HepG2 (cell line): ENCODE measurements around the gene KRT33A. TPM values are rescaled to one million over a fixed set of nuclear protein-coding genes. Genes with fewer than 3 reads are reported as not detected.

Experiments used
- ATAC-seq: fragments of 200-7000 bp; cut with Tn5 transposase; 3 replicates; pipeline ENCODE4 v1.9.1; 2020; ENCODE audit warnings: mild to moderate bottlenecking, moderate library complexity
- BruUV-seq: library from RNA; stranded (reverse); fragments of 400-500 nt; replicated peaks from 2 replicates; lab custom pipeline; 2021; lab: Mats Ljungman, UMichigan
- CTCF ChIA-PET: fragments of 300-600 bp; formaldehyde crosslinking; extraction: SDS; loops from one replicate; lab custom pipeline; 2021; ENCODE audit warnings: low total read pairs, inconsistent platforms, low intra/inter-chr PET ratio; lab: Yijun Ruan, JAX
- POLR2A ChIA-PET: fragments of 350-600 bp; sonication (Branson Sonifier 250); formaldehyde crosslinking; loops from one replicate; lab custom pipeline; 2020; ENCODE audit warnings: antibody characterized with exemption, inconsistent platforms; lab: Yijun Ruan, JAX
- DNase-seq: peaks from one replicate; pipeline ENCODE4 v3.0.0-alpha.2; 2015; ENCODE audit warnings: low spot score
- FAIRE-seq: peaks from 3 replicates; lab custom pipeline; 2011; peaks lifted over from hg19 to GRCh38; lab: Jason Lieb, UNC
- H2AFZ ChIP-seq: one replicate; pipeline ENCODE4 v1.6.1; 2011; ENCODE audit warnings: low read length, inconsistent platforms
- H3K27ac ChIP-seq: fragments of 300-600 bp; 3 replicates; pipeline ENCODE4 v1.8.0; 2011; ENCODE audit warnings: mixed run types, mild to moderate bottlenecking, mixed read lengths, low read length, inconsistent platforms; ENCODE audit not compliant: insufficient read depth; ENCODE audit errors: extremely low read length
- H3K27me3 ChIP-seq, 2 experiments: fragments of 200-600 bp in 1 of 2; 2 replicates in 1 of 2; 3 replicates in 1 of 2; pipeline versions ENCODE4 v1.6.0 to v1.8.0; 2011; ENCODE audit warnings: low read length in 2 of 2, mild to moderate bottlenecking in 2 of 2, moderate library complexity in 2 of 2, inconsistent platforms in 1 of 2; ENCODE audit not compliant: insufficient read depth in 2 of 2, control insufficient read depth in 1 of 2
- H3K36me3 ChIP-seq, 2 experiments: fragments of 200-600 bp in 1 of 2; replicated peaks in 1 of 2; 2 replicates in 1 of 2; 3 replicates in 1 of 2; pipeline versions ENCODE4 v1.5.1 to v1.8.0; 2011; ENCODE audit warnings: low read length in 2 of 2, inconsistent platforms in 1 of 2; ENCODE audit not compliant: insufficient read depth in 2 of 2, control insufficient read depth in 1 of 2
- H3K4me1 ChIP-seq: 2 replicates; pipeline ENCODE4 v1.5.1; 2012; ENCODE audit warnings: low read length, inconsistent platforms; ENCODE audit not compliant: insufficient read depth
- H3K4me2 ChIP-seq: 2 replicates; pipeline ENCODE4 v1.6.0; 2011; ENCODE audit warnings: low read depth, low read length, inconsistent platforms
- H3K4me3 ChIP-seq, 3 experiments: fragments of 200-600 bp in 1 of 3; sonication (generic), shearing (Covaris generic) in 1 of 3; replicated peaks in 1 of 3; 2 replicates each; pipeline ENCODE4 v1.5.1; 2011 to 2016; ENCODE audit warnings: low read length in 3 of 3, inconsistent platforms in 2 of 3, low read depth in 2 of 3, mild to moderate bottlenecking in 2 of 3, control low read depth in 1 of 3, mixed read lengths in 1 of 3; ENCODE audit not compliant: insufficient read depth in 1 of 3
- H3K79me2 ChIP-seq: one replicate; pipeline ENCODE4 v1.6.1; 2011; ENCODE audit warnings: low read length, inconsistent platforms; ENCODE audit not compliant: insufficient read depth
- H3K9ac ChIP-seq: 2 replicates; pipeline ENCODE4 v1.6.0; 2011; ENCODE audit warnings: mild to moderate bottlenecking, low read depth, low read length, inconsistent platforms; ENCODE audit not compliant: insufficient read depth
- H3K9me3 ChIP-seq: 2 replicates; pipeline ENCODE4 v1.5.1; 2012; ENCODE audit warnings: mild to moderate bottlenecking, low read length
- H4K20me1 ChIP-seq: 2 replicates; pipeline ENCODE4 v1.6.0; 2011; ENCODE audit warnings: inconsistent platforms, mild to moderate bottlenecking, low read length, moderate library complexity; ENCODE audit not compliant: insufficient read depth
- CREB1 ChIP-seq, 2 experiments: fragments of 450-650 bp in 1 of 2; IDR thresholded peaks; 2 replicates each; pipeline ENCODE4 v1.6.1; 2016 to 2017; ENCODE audit warnings: control low read depth in 1 of 2, mild to moderate bottlenecking in 1 of 2, missing compliant biosample characterization in 1 of 2, missing genetic modification characterization in 1 of 2
- CSRNP2 ChIP-seq: sonication (generic); formaldehyde crosslinking; conservative IDR thresholded peaks from 2 replicates; pipeline ENCODE4 v1.8.0; 2022; ENCODE audit warnings: low read depth, missing genetic modification reagents
- HIVEP1 ChIP-seq: sonication (generic); formaldehyde crosslinking; IDR thresholded peaks from 2 replicates; pipeline ENCODE4 v1.4.0; 2020; ENCODE audit warnings: mild to moderate bottlenecking, missing genetic modification reagents
- SIX4 ChIP-seq: sonication (generic); formaldehyde crosslinking; IDR thresholded peaks from 2 replicates; pipeline ENCODE4 v1.4.0; 2020; ENCODE audit warnings: missing genetic modification reagents
- ZNF230 ChIP-seq: sonication (generic); formaldehyde crosslinking; IDR thresholded peaks from 2 replicates; pipeline ENCODE4 v1.4.0; 2020; ENCODE audit warnings: mild to moderate bottlenecking, missing genetic modification reagents
- ZNF326 ChIP-seq: sonication (generic); formaldehyde crosslinking; IDR thresholded peaks from 2 replicates; pipeline ENCODE4 v1.4.0; 2020; ENCODE audit warnings: missing genetic modification reagents, borderline replicate concordance
- ZNF337 ChIP-seq: sonication (generic); formaldehyde crosslinking; IDR thresholded peaks from 2 replicates; pipeline ENCODE4 v1.5.1; 2020; ENCODE audit warnings: missing genetic modification reagents, low read depth, mild to moderate bottlenecking, borderline replicate concordance
- ZNF556 ChIP-seq: sonication (generic); formaldehyde crosslinking; IDR thresholded peaks from 2 replicates; pipeline ENCODE4 v1.4.0; 2020; ENCODE audit warnings: mild to moderate bottlenecking, missing genetic modification reagents, borderline replicate concordance
- ZNF589 ChIP-seq: sonication (generic); formaldehyde crosslinking; conservative IDR thresholded peaks from 2 replicates; pipeline ENCODE4 v1.8.0; 2022; ENCODE audit warnings: mild to moderate bottlenecking, moderate library complexity, missing genetic modification reagents
- ZNF598 ChIP-seq: sonication (generic); formaldehyde crosslinking; IDR thresholded peaks from 2 replicates; pipeline ENCODE4 v1.5.1; 2020; ENCODE audit warnings: mild to moderate bottlenecking, missing genetic modification reagents, borderline replicate concordance
- ZNF607 ChIP-seq: sonication (generic); formaldehyde crosslinking; IDR thresholded peaks from 2 replicates; pipeline ENCODE4 v1.5.1; 2020; ENCODE audit warnings: missing genetic modification reagents, mild to moderate bottlenecking, borderline replicate concordance
- WGBS: methylation state at CpG from one replicate; pipeline ENCODE4 v1.1.6; 2017; ENCODE audit warnings: low lambda C conversion rate; 5-methylcytosine and 5-hydroxymethylcytosine counted together
- in situ Hi-C: cut with HindIII; loops from 2 replicates; pipeline ENCODE4 v1.10.0; 2017; ENCODE audit warnings: low pct_unique_long_range_greater_than_20kb; ENCODE audit not compliant: extremely low pct_ligation_motif_present
- intact Hi-C: fragments of 100-400 bp; cut with micrococcal nuclease; formaldehyde crosslinking; loops from one replicate; pipeline ENCODE4 v1.10.0; 2022; ENCODE audit not compliant: unreplicated experiment
- polyA plus RNA-seq, 8 experiments: library from polyadenylated mRNA; depleted of rRNA in 3 of 8; stranded (reverse) in 7 of 8; unstranded in 1 of 8; fragments of >200 nt; fragmentation: Illumina TruSeq in 4 of 8; extraction: Trizol in 4 of 8; gene quantifications; 2 replicates each; pipeline versions ENCODE4 v1.2.1 to v1.2.3, GENCODE V29; 2011 to 2016; ENCODE audit warnings: low read depth in 4 of 8, missing spikeins in 1 of 8, mixed read lengths in 1 of 8; ENCODE audit not compliant: insufficient read depth in 1 of 8
- total RNA-seq, 5 experiments: library from RNA; depleted of rRNA; stranded (reverse); fragments of >200 nt; fragmentation: Illumina TruSeq; extraction: Trizol; gene quantifications; 2 replicates each; pipeline ENCODE4 v1.2.3, GENCODE V29; 2016; ENCODE audit warnings: low read depth in 1 of 5
- TF ChIP-seq, protein P1 (sequence below): conservative IDR thresholded peaks from 2 replicates; pipeline ENCODE4 v1.6.1; 2018; ENCODE audit warnings: missing genetic modification reagents
- TF ChIP-seq, protein P2 (sequence below): sonication (generic); formaldehyde crosslinking; IDR thresholded peaks from 2 replicates; pipeline ENCODE4 v1.9.0; 2021; ENCODE audit warnings: missing genetic modification reagents, borderline replicate concordance
- TF ChIP-seq, protein P3 (sequence below): sonication (generic); formaldehyde crosslinking; IDR thresholded peaks from 2 replicates; pipeline ENCODE4 v1.4.0; 2020; ENCODE audit warnings: mild to moderate bottlenecking, missing genetic modification reagents
- TF ChIP-seq, protein P4 (sequence below): IDR thresholded peaks from 2 replicates; pipeline ENCODE4 v1.6.1; 2016
- TF ChIP-seq, protein P5 (sequence below): sonication (generic); formaldehyde crosslinking; conservative IDR thresholded peaks from 2 replicates; pipeline ENCODE4 v1.4.0; 2020; ENCODE audit warnings: missing genetic modification reagents

The KRT33A gene
- total and polyA plus RNA-seq, 2 of the 13 experiments (the other 11 are each of a cell fraction or from before 2014, with no cell fraction given), result not detected

DNA sequence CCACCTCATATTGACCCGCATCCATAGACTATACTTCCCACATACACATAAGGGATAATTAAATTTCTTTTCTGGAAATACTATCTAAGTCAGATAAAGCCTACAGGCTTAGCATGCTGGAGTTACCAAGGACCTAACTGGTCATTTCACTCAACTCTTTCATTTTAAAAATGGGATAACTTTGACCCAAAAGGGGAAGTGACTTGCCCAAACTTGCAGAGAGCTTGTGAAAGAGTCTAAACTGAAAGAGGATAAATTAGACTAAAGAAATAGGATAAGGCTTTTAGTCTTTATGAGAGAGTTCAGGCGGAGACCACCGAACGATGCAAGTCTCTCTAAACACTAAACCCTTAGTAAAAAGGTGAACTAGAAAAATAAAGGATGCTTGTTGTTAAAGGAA is 3.9 kb upstream of the KRT33A start:
- 27% methylated on average over 4 of the region's 4 CpGs for WGBS
- in situ Hi-C loops (no loop called here), intact Hi-C loops (no loop called here)
- FAIRE-seq (no peak), ATAC-seq (no peak), DNase-seq (no peak)
- no peaks in the 10 kb centered on the region for H3K36me3 ChIP-seq
- TF ChIP-seq SIX4 (CRISPR knock-in tag) (no peak), ZNF556 (no peak), CREB1 (IDR thresholded peaks at IDR 0.05) (no peak), CREB1 (CRISPR knock-in tag; IDR thresholded peaks at IDR 0.05) (no peak), ZNF337 (CRISPR knock-in tag) (no peak), ZNF326 (CRISPR knock-in tag) (no peak), HIVEP1 (CRISPR knock-in tag) (no peak), ZNF607 (CRISPR knock-in tag) (no peak), ZNF589 (CRISPR knock-in tag) (no peak), CSRNP2 (CRISPR knock-in tag) (no peak), ZNF598 (CRISPR knock-in tag) (no peak), ZNF230 (CRISPR knock-in tag) (no peak)
- TF ChIP-seq, protein P1, sequence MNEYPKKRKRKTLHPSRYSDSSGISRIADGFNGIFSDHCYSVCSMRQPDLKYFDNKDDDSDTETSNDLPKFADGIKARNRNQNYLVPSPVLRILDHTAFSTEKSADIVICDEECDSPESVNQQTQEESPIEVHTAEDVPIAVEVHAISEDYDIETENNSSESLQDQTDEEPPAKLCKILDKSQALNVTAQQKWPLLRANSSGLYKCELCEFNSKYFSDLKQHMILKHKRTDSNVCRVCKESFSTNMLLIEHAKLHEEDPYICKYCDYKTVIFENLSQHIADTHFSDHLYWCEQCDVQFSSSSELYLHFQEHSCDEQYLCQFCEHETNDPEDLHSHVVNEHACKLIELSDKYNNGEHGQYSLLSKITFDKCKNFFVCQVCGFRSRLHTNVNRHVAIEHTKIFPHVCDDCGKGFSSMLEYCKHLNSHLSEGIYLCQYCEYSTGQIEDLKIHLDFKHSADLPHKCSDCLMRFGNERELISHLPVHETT, result no peak
- TF ChIP-seq, protein P2, sequence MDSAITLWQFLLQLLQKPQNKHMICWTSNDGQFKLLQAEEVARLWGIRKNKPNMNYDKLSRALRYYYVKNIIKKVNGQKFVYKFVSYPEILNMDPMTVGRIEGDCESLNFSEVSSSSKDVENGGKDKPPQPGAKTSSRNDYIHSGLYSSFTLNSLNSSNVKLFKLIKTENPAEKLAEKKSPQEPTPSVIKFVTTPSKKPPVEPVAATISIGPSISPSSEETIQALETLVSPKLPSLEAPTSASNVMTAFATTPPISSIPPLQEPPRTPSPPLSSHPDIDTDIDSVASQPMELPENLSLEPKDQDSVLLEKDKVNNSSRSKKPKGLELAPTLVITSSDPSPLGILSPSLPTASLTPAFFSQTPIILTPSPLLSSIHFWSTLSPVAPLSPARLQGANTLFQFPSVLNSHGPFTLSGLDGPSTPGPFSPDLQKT, result no peak
- TF ChIP-seq, protein P3, sequence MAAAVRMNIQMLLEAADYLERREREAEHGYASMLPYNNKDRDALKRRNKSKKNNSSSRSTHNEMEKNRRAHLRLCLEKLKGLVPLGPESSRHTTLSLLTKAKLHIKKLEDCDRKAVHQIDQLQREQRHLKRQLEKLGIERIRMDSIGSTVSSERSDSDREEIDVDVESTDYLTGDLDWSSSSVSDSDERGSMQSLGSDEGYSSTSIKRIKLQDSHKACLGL (CRISPR knock-in tag), result no peak
- TF ChIP-seq, protein P4, sequence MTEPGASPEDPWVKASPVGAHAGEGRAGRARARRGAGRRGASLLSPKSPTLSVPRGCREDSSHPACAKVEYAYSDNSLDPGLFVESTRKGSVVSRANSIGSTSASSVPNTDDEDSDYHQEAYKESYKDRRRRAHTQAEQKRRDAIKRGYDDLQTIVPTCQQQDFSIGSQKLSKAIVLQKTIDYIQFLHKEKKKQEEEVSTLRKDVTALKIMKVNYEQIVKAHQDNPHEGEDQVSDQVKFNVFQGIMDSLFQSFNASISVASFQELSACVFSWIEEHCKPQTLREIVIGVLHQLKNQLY (CRISPR knock-in tag), result no peak
- TF ChIP-seq, protein P5, sequence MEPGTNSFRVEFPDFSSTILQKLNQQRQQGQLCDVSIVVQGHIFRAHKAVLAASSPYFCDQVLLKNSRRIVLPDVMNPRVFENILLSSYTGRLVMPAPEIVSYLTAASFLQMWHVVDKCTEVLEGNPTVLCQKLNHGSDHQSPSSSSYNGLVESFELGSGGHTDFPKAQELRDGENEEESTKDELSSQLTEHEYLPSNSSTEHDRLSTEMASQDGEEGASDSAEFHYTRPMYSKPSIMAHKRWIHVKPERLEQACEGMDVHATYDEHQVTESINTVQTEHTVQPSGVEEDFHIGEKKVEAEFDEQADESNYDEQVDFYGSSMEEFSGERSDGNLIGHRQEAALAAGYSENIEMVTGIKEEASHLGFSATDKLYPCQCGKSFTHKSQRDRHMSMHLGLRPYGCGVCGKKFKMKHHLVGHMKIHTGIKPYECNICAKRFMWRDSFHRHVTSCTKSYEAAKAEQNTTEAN (CRISPR knock-in tag), result no peak
- TF ChIP-seq, all 625 proteins: peak for 0
- no peak overlapping the region for H2AFZ ChIP-seq
- H3K4me1 ChIP-seq, result no peaks in the 10 kb centered on the region
- H4K20me1 ChIP-seq, result no peaks in the 10 kb centered on the region
- no peak overlapping the region for H3K4me3 ChIP-seq
- no peak overlapping the region for H3K27ac ChIP-seq
- ChIA-PET POLR2A (no interaction called here), CTCF (no interaction called here)
- BruUV-seq, result no TSS peak
- H3K9ac ChIP-seq, result no peak overlapping the region
- H3K79me2 ChIP-seq, result no peaks in the 10 kb centered on the region
- no peak overlapping the region for H3K4me2 ChIP-seq
- H3K27me3 ChIP-seq, result peaks cover 0 to 7% of the 10 kb centered on the region in 2 experiments; a peak in 1 of 5 replicates
- H3K9me3 ChIP-seq, result no peaks in the 10 kb centered on the region
